CD4-positive, alpha-beta T cell treated with Interleukin-17A for 1 hour (primary cell): ENCODE results near the gene MST1R.

ENCODE experiments used
- DNase-seq: peaks from one replicate; pipeline ENCODE4 v3.0.0-alpha.2; 2020

Gene MST1R

DNA sequence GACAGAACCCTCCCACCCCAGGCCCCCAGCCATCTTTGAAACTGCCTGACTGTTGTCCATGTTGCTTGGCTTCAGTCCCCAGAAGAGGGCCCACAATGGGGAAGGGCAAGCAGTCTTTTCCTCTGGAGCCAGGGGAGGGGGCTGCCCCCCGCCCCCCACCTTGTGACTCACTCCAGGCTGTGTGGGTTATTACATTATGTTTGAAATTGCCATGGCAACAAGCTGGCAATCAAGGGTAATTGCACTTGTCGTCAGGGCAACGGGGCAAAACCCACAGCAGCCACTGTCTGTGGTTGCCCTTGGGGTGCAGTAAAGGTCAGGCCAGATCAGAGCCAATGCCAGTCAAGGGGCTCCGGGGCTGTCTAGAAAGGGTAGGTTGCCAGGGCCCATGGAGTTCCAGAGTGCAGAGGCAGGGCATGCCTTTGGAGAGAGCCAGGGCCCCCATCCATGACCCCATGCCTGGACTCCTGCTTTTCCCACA lies 30.8 kb downstream of the MST1R start:
- DNase-seq: peak; percentile 39

GRCh38 chr3:49871531-49872153 lies 32.0 kb downstream of the MST1R start:
- DNase-seq: no peak

GRCh38 chr3:49869525-49870126 lies 34.0 kb downstream of the MST1R start, which contains the start of gene CAMKV:
TSS of gene CAMKV (minus strand) at chr3:49869906. CDS start at chr3:49862388, 7,518 bp downstream.
- peak; percentile 11 for DNase-seq

DNA sequence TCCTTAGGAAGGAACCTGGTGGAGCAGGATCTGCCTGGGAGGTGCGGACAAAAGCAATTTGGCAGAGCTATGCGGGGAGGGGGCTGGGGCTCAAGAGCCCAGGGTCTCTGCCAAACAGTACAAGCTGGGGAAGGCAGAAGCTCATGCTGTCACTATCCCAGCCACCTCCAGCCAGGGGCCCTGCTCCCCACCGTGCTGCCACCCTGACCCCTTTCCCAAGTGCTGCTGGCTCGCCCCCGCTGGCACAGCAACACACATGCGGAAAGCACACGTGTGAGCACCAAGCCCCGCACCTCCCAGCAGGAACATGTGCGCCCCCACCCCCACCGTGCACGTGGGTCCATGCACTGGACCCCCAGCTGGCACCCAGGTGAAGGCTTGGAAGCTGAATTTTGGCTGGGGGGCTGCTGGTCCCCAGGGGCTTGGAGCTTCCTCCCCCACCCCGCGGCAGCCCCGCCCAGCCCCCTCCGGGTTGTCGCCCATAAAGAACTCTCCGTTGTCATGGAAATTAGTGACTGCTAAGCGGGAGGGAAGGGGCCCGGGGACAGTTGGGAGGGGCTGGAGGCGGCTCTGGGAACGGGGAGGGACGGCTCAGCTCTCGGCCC lies 34.7 kb downstream of the MST1R start:
- DNase-seq: no peak

- DNase-seq: peak; percentile 9
These were observed 35.8 kb downstream of the MST1R start for GRCh38 chr3:49867871-49868321.

DNA sequence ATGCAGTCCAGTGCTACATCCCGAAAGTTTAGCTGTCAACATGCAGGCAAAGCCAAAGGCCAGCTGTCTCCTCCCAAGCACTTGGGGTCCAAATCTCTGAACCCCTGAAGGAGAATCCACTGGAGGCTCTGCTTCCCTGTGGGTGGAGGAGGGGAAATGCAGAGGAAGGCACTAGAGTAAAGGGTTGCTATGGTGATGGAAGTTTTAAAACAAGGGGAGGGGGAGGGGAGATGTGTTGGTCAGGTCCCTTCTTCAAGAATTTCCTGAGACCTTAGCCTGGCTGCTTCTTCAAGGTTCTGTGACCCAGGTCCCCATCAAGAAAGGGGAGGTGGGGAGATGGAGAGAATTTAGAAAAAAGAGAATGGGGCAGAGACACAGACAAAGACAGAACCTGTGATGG lies 36.3 kb downstream of the MST1R start:
- no peak for DNase-seq

DNA sequence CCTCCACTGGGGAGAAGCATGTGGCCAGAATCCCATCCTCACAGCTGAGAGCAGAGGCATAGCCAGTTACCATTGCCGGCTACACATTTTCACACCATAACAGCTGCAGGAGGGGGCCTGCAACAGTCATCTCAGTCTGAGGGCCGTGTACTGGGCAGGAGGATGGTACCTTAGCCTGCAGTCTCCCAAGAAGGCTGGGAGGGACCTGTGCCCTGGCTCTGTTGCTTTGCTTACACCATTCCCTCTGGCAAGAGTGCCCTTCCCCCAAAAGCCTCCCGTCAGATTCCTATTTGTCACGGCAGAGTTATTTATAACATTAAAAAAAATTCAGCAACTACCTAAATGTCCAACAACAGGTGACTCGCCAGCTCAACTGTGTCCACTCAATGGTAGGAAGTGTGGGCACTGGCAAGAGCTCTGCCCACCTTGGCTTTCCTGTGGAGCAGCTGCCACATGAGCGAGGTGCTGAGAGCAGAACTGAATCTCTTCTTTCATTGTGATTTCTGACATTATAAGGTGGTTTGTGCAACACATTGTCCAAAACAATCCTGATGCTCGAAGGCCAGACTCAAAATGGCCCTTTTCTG lies 38.4 kb downstream of the MST1R start:
- no peak for DNase-seq

GRCh38 chr3:49864505-49864904 lies 39.2 kb downstream of the MST1R start:
- DNase-seq: no peak

DNA sequence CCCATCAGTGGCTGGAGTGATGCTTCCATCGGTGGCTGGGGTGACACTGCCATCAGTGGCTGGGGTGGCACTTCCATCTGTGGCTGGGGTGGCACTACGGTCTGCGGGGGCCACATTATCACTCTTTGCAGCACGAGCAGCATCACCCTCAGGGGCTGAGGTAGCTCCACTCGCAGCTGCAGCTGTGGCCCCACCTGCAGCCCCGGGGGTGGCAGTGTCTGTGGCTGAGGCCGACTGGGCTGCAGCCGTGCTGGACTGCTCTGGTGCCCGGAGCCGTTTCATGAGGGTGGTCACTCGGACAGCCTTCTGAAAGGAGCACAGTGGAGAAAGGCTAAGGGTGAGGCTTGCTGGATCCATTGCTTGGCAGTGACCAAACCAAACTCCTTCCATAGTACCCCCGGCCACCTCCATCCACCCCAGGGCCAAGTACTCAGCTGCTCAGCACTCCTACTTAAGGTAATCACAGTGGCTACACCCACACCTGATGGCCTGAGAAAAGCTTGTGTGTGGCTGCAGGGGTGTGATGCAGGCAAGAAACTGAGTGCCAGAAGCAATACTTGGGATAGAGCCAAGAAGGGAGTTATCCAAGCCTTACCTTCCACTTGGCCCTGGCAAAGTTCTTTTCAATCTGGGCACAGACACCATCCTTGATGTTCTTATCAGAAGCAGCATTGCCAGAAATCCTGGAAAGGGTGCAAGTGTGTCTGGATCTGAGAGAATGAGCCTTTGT lies 43.9 kb downstream of the MST1R start:
- no peak for DNase-seq

DNA sequence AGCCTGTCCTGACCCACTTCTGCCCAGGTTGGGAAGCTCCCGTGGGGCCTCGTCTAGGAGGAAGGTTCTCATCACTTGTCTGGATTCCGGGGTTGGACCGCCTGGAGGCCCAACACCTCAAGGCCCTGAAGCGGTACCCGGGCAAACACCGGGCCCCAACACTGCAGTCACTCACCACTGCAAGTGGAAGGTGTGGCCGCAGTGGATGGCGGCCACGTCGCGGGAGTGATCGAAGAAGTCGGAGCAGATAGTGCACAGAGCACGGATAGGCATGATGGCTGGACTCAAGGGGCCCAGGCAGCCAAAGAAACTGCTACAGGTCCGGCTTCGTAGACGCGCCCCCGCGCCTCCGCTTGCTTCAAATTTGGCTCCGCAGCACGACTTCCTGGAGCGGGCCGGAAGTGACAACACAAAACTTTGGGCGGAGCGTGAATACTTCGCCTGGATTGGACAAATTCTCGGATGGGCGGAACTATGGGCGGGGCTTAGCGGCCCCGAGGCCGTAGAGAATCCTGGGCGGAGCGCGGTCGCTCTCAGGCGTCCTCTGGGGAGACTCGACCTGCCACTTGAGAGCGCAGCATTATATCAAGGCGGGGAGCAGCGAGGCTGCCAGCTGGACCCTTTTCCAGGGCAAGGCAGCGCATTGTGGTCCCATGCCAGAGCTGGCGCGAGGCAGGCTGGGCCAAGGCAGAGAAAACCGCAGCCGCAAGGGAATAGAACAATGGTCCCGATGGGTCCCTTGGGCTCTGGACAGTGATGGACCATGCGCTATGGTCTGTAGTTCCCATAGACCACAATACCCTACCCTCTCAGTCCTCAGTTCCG lies 47.3 kb downstream of the MST1R start, which contains the start of gene TRAIP:
TRAIP (minus strand) TSS at position 384 of the 825 bp plus-strand sequence; CDS start at position 273, 111 bp downstream.
- DNase-seq: peak; percentile 96

- DNase-seq: no peak
These were observed 48.0 kb downstream of the MST1R start for GRCh38 chr3:49855662-49856061.

DNA sequence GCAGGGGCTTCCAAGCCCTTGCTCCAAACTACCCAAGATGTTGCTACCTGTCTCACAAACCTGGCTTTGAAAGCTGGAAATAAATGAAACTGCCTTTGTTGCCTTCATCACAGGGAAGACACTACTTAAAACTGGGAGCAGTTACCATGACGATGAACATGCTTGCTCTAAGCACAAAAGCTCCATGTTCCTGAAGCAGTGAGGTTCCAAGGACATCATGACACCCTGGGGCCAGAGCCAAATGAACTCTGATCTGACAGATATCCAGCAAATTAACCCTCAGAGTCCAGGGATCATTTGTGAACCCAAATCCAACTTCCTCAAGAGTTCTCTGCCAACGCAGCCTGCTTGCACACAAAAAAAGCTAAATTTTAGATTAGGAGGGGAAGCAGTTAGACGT lies 58.0 kb downstream of the MST1R start:
- DNase-seq: no peak

DNA sequence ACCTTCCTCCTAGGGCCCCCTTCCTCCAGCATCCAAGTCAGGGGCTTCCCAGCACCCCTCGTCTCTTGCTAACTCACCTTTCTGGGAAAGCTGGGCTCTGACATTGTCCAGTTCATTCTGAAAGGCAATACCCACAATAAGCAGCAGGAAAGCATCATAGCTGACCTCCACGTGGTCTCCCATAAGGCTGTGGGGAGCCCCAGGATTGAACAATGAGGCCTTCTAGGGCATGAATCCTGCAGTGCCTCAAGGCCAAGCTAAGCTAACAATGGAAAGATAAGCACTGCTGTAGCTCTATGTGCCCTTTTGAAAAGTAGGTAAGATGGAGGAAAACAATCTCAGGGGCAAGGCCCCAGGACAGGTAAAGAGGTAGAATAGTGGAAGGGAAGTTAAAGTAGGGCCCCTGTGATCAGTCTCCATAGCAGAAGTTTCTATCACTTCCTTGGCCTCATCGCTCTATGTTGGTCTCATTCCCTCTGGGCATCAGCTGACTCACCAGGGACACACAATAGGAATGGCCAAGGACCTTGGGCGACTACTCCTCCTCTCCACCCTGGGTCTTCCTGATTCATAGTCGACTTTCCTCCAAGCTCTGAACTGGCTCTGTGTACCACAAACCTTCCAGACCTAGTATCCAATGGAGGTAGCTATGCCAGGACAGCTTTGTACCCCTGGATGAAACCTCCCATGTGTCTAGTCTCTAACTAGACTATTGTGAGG lies 59.0 kb downstream of the MST1R start:
- DNase-seq: no peak

- no peak for DNase-seq
These were observed 60.7 kb downstream of the MST1R start for GRCh38 chr3:49842843-49843517.

DNA sequence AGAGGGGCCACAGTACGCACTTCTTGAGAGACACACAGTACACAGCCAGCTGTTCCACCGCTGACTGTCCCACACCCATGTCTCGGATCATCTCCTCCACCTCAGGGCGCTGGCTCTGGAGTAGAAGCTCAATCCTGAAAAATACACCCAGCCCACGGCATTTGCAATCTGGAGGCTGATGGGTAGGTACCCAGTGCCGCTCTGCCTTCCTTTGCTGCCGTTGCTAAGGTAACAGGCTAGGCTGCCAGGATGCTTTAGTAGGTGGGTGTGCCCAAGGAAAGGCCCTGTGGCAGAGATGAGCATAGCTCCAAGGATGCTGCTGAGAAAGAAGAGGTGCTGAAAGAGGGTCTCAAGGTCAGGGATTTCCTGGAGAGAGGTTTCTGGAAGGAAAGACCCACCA lies 61.9 kb downstream of the MST1R start:
- DNase-seq: no peak

GRCh38 chr3:49841126-49841696 lies 62.5 kb downstream of the MST1R start:
- peak; percentile 12 for DNase-seq

- no peak for DNase-seq
These were observed 63.3 kb downstream of the MST1R start for GRCh38 chr3:49840388-49840787.

- DNase-seq: peak; percentile 87
These were observed 64.4 kb downstream of the MST1R start for GRCh38 chr3:49839193-49839809.
